Measurements from ENCODE around the gene RGS14.

DNA sequence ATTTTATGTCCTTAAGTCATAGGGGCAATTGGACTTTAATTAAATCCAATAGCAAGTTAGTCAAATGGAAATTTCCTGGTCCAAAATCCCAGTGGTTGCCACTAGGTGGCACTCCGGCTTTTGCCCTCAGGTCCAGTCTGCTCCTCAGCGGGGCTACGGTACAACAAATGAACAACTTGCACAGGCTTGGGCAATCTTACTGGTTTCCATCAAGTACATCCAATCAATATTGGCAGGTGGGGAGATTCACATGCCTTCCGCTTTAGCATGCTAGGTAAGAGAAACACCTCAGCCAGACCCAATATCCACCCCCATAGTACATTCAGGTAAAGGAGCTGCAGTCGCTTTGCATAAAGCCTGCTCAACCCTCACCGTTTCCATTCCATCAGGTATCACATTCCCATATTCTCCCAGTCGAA, 39.8 kb upstream of the RGS14 start:
- TF ChIP-seq POLR2AphosphoS5 (IDR thresholded peaks at IDR 0.05; ENCODE audit: borderline replicate concordance, low read depth, low read length) (no peak), EZH2 (IDR thresholded peaks at IDR 0.05) (no peak), FOXP2 (optimal IDR thresholded peaks at IDR 0.05; ENCODE audit: control extremely low read depth, extremely low read length, insufficient read depth) (no peak)
